ENCODE measurements around the gene GM2A.

GRCh38 chr5:151251621-151252020 is 1.4 kb upstream of the GM2A start:
- TF ChIP-seq POLR2A (IDR thresholded peaks at IDR 0.05; ENCODE audit: low read depth) (no peak), CTCF (IDR thresholded peaks at IDR 0.05) (no peak), POLR2AphosphoS5 (IDR thresholded peaks at IDR 0.05) (no peak)

All from esophagus muscularis mucosa (tissue), 3 donors.